Upper lobe of left lung (tissue), 4 donors: ENCODE results near the gene COL6A2.

ENCODE experiments used
- CTCF ChIP-seq, 6 experiments: fragments of 450-650 bp in 4 of 6; fragments of 200-600 bp in 2 of 6; sonication (generic) in 2 of 6; IDR thresholded peaks; one replicate each; pipeline ENCODE4 v1.5.1; 2016 to 2019; ENCODE audit warnings: antibody characterized with exemption in 6 of 6
- EP300 ChIP-seq, 4 donors: sonication (generic); formaldehyde crosslinking; IDR thresholded peaks; one replicate each; pipeline ENCODE4 v1.5.1; 2017; ENCODE audit warnings: antibody characterized with exemption in 4 of 4, control low read depth in 2 of 4
- POLR2A ChIP-seq, 4 donors: fragments of 450-650 bp; IDR thresholded peaks; one replicate each; pipeline ENCODE4 v1.5.1; 2016 to 2017; ENCODE audit warnings: antibody characterized with exemption in 4 of 4, mild to moderate bottlenecking in 2 of 4
- POLR2AphosphoS5 ChIP-seq, 2 donors: sonication (generic); formaldehyde crosslinking; IDR thresholded peaks; one replicate each; pipeline ENCODE4 v1.5.1; 2017; ENCODE audit warnings: antibody characterized with exemption in 2 of 2

DNA sequence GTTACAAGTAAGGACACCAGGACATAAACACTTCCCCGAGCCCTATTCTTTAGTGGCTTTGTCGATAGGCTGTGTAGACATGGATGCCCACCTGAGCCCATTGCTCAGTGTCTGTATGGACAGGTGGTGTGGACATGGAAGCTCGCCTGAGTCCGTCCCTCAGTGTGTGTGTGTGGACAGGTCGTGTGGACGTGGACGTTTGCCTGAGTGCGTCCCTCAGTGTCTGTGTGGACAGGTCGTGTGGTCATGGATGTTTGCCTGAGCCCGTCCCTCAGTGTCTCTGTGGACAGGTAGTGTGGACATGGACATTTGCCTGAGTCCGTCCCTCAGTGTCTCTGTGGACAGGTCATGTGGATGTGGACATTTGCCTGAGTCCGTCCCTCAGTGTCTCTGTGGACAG lies 38.7 kb upstream of the COL6A2 start:
- TF ChIP-seq POLR2AphosphoS5 (IDR thresholded peaks at IDR 0.05): no peak
- TF ChIP-seq CTCF (IDR thresholded peaks at IDR 0.05): no peak
- no peak for TF ChIP-seq POLR2A (IDR thresholded peaks at IDR 0.05)
- no peak for TF ChIP-seq EP300 (IDR thresholded peaks at IDR 0.05)
